LNCAP (cell line): ENCODE data around the gene MYLK.

Experiments
- CTCF ChIP-seq: fragments of 450-650 bp; IDR thresholded peaks from 2 replicates; pipeline ENCODE4 v1.5.1; 2017; ENCODE audit warnings: mild to moderate bottlenecking

The MYLK gene

GRCh38 chr3:123791073-123791370 lies 93.1 kb downstream of the MYLK start:
- no peak for TF ChIP-seq CTCF

- no peak for TF ChIP-seq CTCF
Measured at GRCh38 chr3:123790254-123791072, 93.7 kb downstream of the MYLK start.

- no peak for TF ChIP-seq CTCF
Measured at GRCh38 chr3:123789760-123790159, 94.4 kb downstream of the MYLK start.

GRCh38 chr3:123789160-123789559 lies 95.0 kb downstream of the MYLK start:
- no peak for TF ChIP-seq CTCF

- no peak for TF ChIP-seq CTCF
Measured at GRCh38 chr3:123788710-123789109, 95.4 kb downstream of the MYLK start.

- no peak for TF ChIP-seq CTCF
Measured at GRCh38 chr3:123787133-123787532, 97.0 kb downstream of the MYLK start.

GRCh38 chr3:123785602-123786001 lies 98.5 kb downstream of the MYLK start:
- no peak for TF ChIP-seq CTCF

GRCh38 chr3:123783811-123784210 lies 100.3 kb downstream of the MYLK start:
- no peak for TF ChIP-seq CTCF
